Activated CD8-positive, alpha-beta T cell treated with anti-CD3 and anti-CD28 coated beads for 36 hours (primary cell): Measurements from ENCODE around the gene INA. TPM values are rescaled to one million over a fixed set of nuclear protein-coding genes. Genes with fewer than 3 reads are reported as not detected.
"Not testable (repeated sequence)": the region's sequence is repeated elsewhere in the genome, so short reads cannot be mapped to it uniquely, and the experiment has no call there.

ENCODE experiments used
- ATAC-seq: fragments of 200-7000 bp; cut with Tn5 transposase; one replicate; pipeline ENCODE4 v1.10.0; 2021; ENCODE audit warnings: mild to moderate bottlenecking, moderate library complexity
- CTCF ChIA-PET: fragments of 350-600 bp; sonication (Branson Sonifier 250); formaldehyde crosslinking; loops from one replicate; lab custom pipeline; 2021; ENCODE audit warnings: antibody characterized with exemption; lab: Charles Lee
- POLR2A ChIA-PET: fragments of 350-600 bp; sonication (Branson Sonifier 250); formaldehyde crosslinking; loops from one replicate; lab custom pipeline; 2021; ENCODE audit warnings: antibody characterized with exemption; lab: Charles Lee
- DNase-seq: peaks from one replicate; pipeline ENCODE4 v3.0.0-alpha.2; 2020
- H3K27ac Mint-ChIP-seq: one replicate; pipeline ENCODE4 v1.8.0; 2021; ENCODE audit warnings: mild to moderate bottlenecking, mixed read lengths
- H3K27me3 Mint-ChIP-seq: one replicate; pipeline ENCODE4 v1.8.0; 2021; ENCODE audit warnings: mixed read lengths
- H3K36me3 Mint-ChIP-seq: one replicate; pipeline ENCODE4 v1.8.0; 2021; ENCODE audit warnings: low read depth, mixed read lengths
- H3K4me1 Mint-ChIP-seq: one replicate; pipeline ENCODE4 v1.8.0; 2021; ENCODE audit warnings: low read depth, mixed read lengths
- H3K4me3 Mint-ChIP-seq: one replicate; pipeline ENCODE4 v1.8.0; 2021; ENCODE audit warnings: mild to moderate bottlenecking, moderate library complexity, mixed read lengths
- H3K9me3 Mint-ChIP-seq: one replicate; pipeline ENCODE4 v1.8.0; 2021; ENCODE audit warnings: mixed read lengths
- CTCF ChIP-seq: fragments of 200-600 bp; IDR thresholded peaks from one replicate; pipeline ENCODE4 v1.8.0; 2022; ENCODE audit warnings: antibody characterized with exemption, mild to moderate bottlenecking
- intact Hi-C: fragments of 100-400 bp; cut with micrococcal nuclease; formaldehyde crosslinking; loops from one replicate; pipeline ENCODE4 v1.10.0; 2022
- total RNA-seq, 2 experiments: library from RNA; stranded (reverse); gene quantifications; one replicate each; pipeline ENCODE4 v1.2.3, GENCODE V29; 2021

INA gene
- total RNA-seq, 2 experiments from 2014 or later = 0.25 to 0.27 TPM

- ATAC-seq = no peak
- ChIA-PET CTCF (no interaction called here), POLR2A (no interaction called here)
- intact Hi-C loops = no loop called here
- Mint-ChIP-seq H3K36me3 (no peaks in the 10 kb centered on the region), H3K9me3 (peaks cover 11% of the 10 kb centered on the region), H3K4me1 (no peaks in the 10 kb centered on the region), H3K27ac (no peak overlapping the region), H3K4me3 (no peak overlapping the region), H3K27me3 (peaks cover 3% of the 10 kb centered on the region)
- no peak for TF ChIP-seq CTCF
- no peak for DNase-seq
These were observed 20.3 kb upstream of the INA start for GRCh38 chr10:103256613-103257012.

- DNase-seq = no peak
- ChIA-PET POLR2A (no interaction called here), CTCF (no interaction called here)
- H3K36me3 Mint-ChIP-seq = no peaks in the 10 kb centered on the region
- TF ChIP-seq CTCF = no peak
- ATAC-seq = no peak
- peaks cover 11% of the 10 kb centered on the region for H3K9me3 Mint-ChIP-seq
- intact Hi-C loops = no loop called here
- peaks cover 10% of the 10 kb centered on the region for H3K27me3 Mint-ChIP-seq
- H3K4me3 Mint-ChIP-seq = no peak overlapping the region
- peaks cover 3% of the 10 kb centered on the region for H3K4me1 Mint-ChIP-seq
- H3K27ac Mint-ChIP-seq = no peak overlapping the region
These were observed 19.1 kb upstream of the INA start for GRCh38 chr10:103257812-103258211.

- H3K4me1 Mint-ChIP-seq, ATAC-seq, DNase-seq, H3K27ac Mint-ChIP-seq, CTCF ChIA-PET, H3K36me3 Mint-ChIP-seq, intact Hi-C loops, H3K4me3 Mint-ChIP-seq, POLR2A ChIA-PET: not testable (repeated sequence)
- H3K9me3 Mint-ChIP-seq = peaks cover 11% of the 10 kb centered on the region
- peaks cover 15% of the 10 kb centered on the region for H3K27me3 Mint-ChIP-seq
These were observed 18.0 kb upstream of the INA start for GRCh38 chr10:103258928-103259327.

GRCh38 chr10:103259989-103260388 lies 16.9 kb upstream of the INA start:
- Mint-ChIP-seq H3K4me3 (no peak overlapping the region), H3K36me3 (no peaks in the 10 kb centered on the region), H3K9me3 (peaks cover 11% of the 10 kb centered on the region), H3K27ac (no peak overlapping the region), H3K27me3 (peaks cover 20% of the 10 kb centered on the region), H3K4me1 (peaks cover 3% of the 10 kb centered on the region)
- ATAC-seq = no peak
- CTCF ChIA-PET = interaction anchor here (0.6 kb wide), 1 partner anchor 18 kb away, joined by 3 read pairs; no protein-coding TSS in a partner anchor
- no peak for TF ChIP-seq CTCF
- intact Hi-C loops = no loop called here
- POLR2A ChIA-PET = no interaction called here
- DNase-seq = no peak

- peaks cover 3% of the 10 kb centered on the region for H3K4me1 Mint-ChIP-seq
- DNase-seq (no peak), ATAC-seq (peak; percentile 64)
- no peak overlapping the region for H3K4me3 Mint-ChIP-seq
- H3K27ac Mint-ChIP-seq = no peak overlapping the region
- ChIA-PET CTCF (no interaction called here), POLR2A (no interaction called here)
- TF ChIP-seq CTCF = no peak
- intact Hi-C loops = no loop called here
- peaks cover 31% of the 10 kb centered on the region for H3K27me3 Mint-ChIP-seq
- H3K9me3 Mint-ChIP-seq = peaks cover 11% of the 10 kb centered on the region
- no peaks in the 10 kb centered on the region for H3K36me3 Mint-ChIP-seq
These were observed 14.7 kb upstream of the INA start for GRCh38 chr10:103262229-103262628.
